WTC11 (cell line): ENCODE data around the gene APOH. TPM values are rescaled to one million over a fixed set of nuclear protein-coding genes. Genes with fewer than 3 reads are reported as not detected.

Experiments
- ATAC-seq: fragments of 200-7000 bp; cut with Tn5 transposase; 2 replicates; pipeline ENCODE4 v1.10.0; 2021; ENCODE audit warnings: mild to moderate bottlenecking, moderate library complexity
- CTCF ChIA-PET: fragments of 300-600 bp; sonication (Branson Sonifier 250); formaldehyde crosslinking; loops from one replicate; lab custom pipeline; 2021; ENCODE audit warnings: antibody characterized with exemption; lab: Charles Lee
- POLR2A ChIA-PET: fragments of 350-600 bp; sonication (Branson Sonifier 250); formaldehyde crosslinking; loops from one replicate; lab custom pipeline; 2021; ENCODE audit warnings: antibody characterized with exemption; lab: Charles Lee
- DNase-seq: peaks from one replicate; pipeline ENCODE4 v3.0.0; 2021; ENCODE audit warnings: low spot score
- H3K27ac Mint-ChIP-seq: 2 replicates; pipeline ENCODE4 v1.8.0; 2021; ENCODE audit warnings: mixed read lengths
- H3K27me3 Mint-ChIP-seq: 2 replicates; pipeline ENCODE4 v1.8.0; 2021; ENCODE audit warnings: low read depth, mild to moderate bottlenecking, moderate library complexity, mixed read lengths
- H3K36me3 Mint-ChIP-seq: 2 replicates; pipeline ENCODE4 v1.8.0; 2021; ENCODE audit warnings: mixed read lengths
- H3K4me1 Mint-ChIP-seq: 2 replicates; pipeline ENCODE4 v1.8.0; 2022; ENCODE audit warnings: mixed read lengths
- H3K4me3 Mint-ChIP-seq: 2 replicates; pipeline ENCODE4 v1.8.0; 2021; ENCODE audit warnings: mild to moderate bottlenecking, moderate library complexity, mixed read lengths
- H3K9me3 Mint-ChIP-seq: 2 replicates; pipeline ENCODE4 v1.8.0; 2021; ENCODE audit warnings: mixed read lengths
- ARID4B ChIP-seq: sonication (generic); formaldehyde crosslinking; IDR thresholded peaks from 2 replicates; pipeline ENCODE4 v1.8.0; 2023; ENCODE audit warnings: missing genetic modification reagents, mild to moderate bottlenecking, borderline replicate concordance
- CREM ChIP-seq: sonication (generic); formaldehyde crosslinking; IDR thresholded peaks from 2 replicates; pipeline ENCODE4 v1.8.1; 2022; ENCODE audit warnings: mild to moderate bottlenecking, missing genetic modification reagents, moderate library complexity
- EMX1 ChIP-seq: fragments of 250-450 bp; sonication (Bioruptor Pico); IDR thresholded peaks from 2 replicates; pipeline ENCODE4 v1.8.0; 2021; ENCODE audit warnings: mild to moderate bottlenecking
- HMGXB4 ChIP-seq: sonication (generic); formaldehyde crosslinking; IDR thresholded peaks from 2 replicates; pipeline ENCODE4 v1.8.1; 2023; ENCODE audit warnings: mild to moderate bottlenecking, moderate library complexity, missing genetic modification reagents
- KAT7 ChIP-seq: sonication (generic); formaldehyde crosslinking; IDR thresholded peaks from 2 replicates; pipeline ENCODE4 v1.8.1; 2023; ENCODE audit warnings: missing genetic modification reagents, mild to moderate bottlenecking, borderline replicate concordance
- NFYB ChIP-seq: sonication (generic); formaldehyde crosslinking; conservative IDR thresholded peaks from 2 replicates; pipeline ENCODE4 v1.8.0; 2022; ENCODE audit warnings: low read depth, missing genetic modification reagents
- NR2C2 ChIP-seq: sonication (generic); formaldehyde crosslinking; IDR thresholded peaks from 2 replicates; pipeline ENCODE4 v1.8.0; 2022; ENCODE audit warnings: mild to moderate bottlenecking, missing genetic modification reagents
- OVOL2 ChIP-seq: fragments of 250-450 bp; sonication (Bioruptor Pico); IDR thresholded peaks from 2 replicates; pipeline ENCODE4 v1.9.0; 2021; ENCODE audit warnings: mild to moderate bottlenecking, borderline replicate concordance
- PRRX2 ChIP-seq: fragments of 250-450 bp; sonication (Bioruptor Pico); IDR thresholded peaks from 2 replicates; pipeline ENCODE4 v1.8.0; 2021; ENCODE audit warnings: mild to moderate bottlenecking
- RELA ChIP-seq: sonication (generic); formaldehyde crosslinking; IDR thresholded peaks from 2 replicates; pipeline ENCODE4 v1.8.1; 2022; ENCODE audit warnings: missing genetic modification reagents, mild to moderate bottlenecking, borderline replicate concordance
- SMAD3 ChIP-seq: sonication (generic); formaldehyde crosslinking; IDR thresholded peaks from 2 replicates; pipeline ENCODE4 v1.8.0; 2022; ENCODE audit warnings: missing genetic modification reagents, mild to moderate bottlenecking, borderline replicate concordance
- SP1 ChIP-seq: sonication (generic); formaldehyde crosslinking; conservative IDR thresholded peaks from 2 replicates; pipeline ENCODE4 v1.8.1; 2022; ENCODE audit warnings: missing genetic modification reagents
- TEAD1 ChIP-seq: sonication (generic); formaldehyde crosslinking; IDR thresholded peaks from 2 replicates; pipeline ENCODE4 v1.8.0; 2022; ENCODE audit warnings: mild to moderate bottlenecking, missing genetic modification reagents
- TP53 ChIP-seq: sonication (generic); formaldehyde crosslinking; IDR thresholded peaks from 2 replicates; pipeline ENCODE4 v1.8.1; 2023; ENCODE audit warnings: mild to moderate bottlenecking, missing genetic modification reagents
- USF2 ChIP-seq: sonication (generic); formaldehyde crosslinking; IDR thresholded peaks from 2 replicates; pipeline ENCODE4 v1.8.1; 2023; ENCODE audit warnings: mild to moderate bottlenecking, missing genetic modification reagents, moderate library complexity
- ZBTB43 ChIP-seq: sonication (generic); formaldehyde crosslinking; IDR thresholded peaks from 2 replicates; pipeline ENCODE4 v1.8.1; 2023; ENCODE audit warnings: mild to moderate bottlenecking, missing genetic modification reagents
- ZNF121 ChIP-seq: sonication (generic); formaldehyde crosslinking; IDR thresholded peaks from 2 replicates; pipeline ENCODE4 v1.8.0; 2023; ENCODE audit warnings: missing genetic modification reagents
- ZNF232 ChIP-seq: sonication (generic); formaldehyde crosslinking; IDR thresholded peaks from 2 replicates; pipeline ENCODE4 v1.8.0; 2022; ENCODE audit warnings: mild to moderate bottlenecking, missing genetic modification reagents
- ZNF396 ChIP-seq: fragments of 250-450 bp; sonication (Bioruptor Pico); IDR thresholded peaks from 2 replicates; pipeline ENCODE4 v1.8.0; 2021; ENCODE audit warnings: mild to moderate bottlenecking, moderate library complexity, borderline replicate concordance
- ZNF423 ChIP-seq: fragments of 250-450 bp; sonication (Bioruptor Pico); IDR thresholded peaks from 2 replicates; pipeline ENCODE4 v2.1.2; 2022; ENCODE audit warnings: mild to moderate bottlenecking, moderate library complexity
- total RNA-seq: library from RNA; stranded (reverse); gene quantifications from 3 replicates; pipeline ENCODE4 v1.2.3, GENCODE V29; 2021

The APOH gene
- total RNA-seq, 1 experiment from 2014 or later = 1.2 TPM

GRCh38 chr17:66211047-66211810 lies 18.0 kb downstream of the APOH start (continued):
- no peak for TF ChIP-seq ARID4B (CRISPR knock-in tag)
- TF ChIP-seq, all 79 proteins: peak for 0

GRCh38 chr17:66210208-66210574 lies 19.0 kb downstream of the APOH start:
- no peak for DNase-seq
- POLR2A ChIA-PET = no interaction called here
- no peak for ATAC-seq
- TF ChIP-seq KAT7 (CRISPR knock-in tag) (no peak), CREM (CRISPR knock-in tag) (no peak), OVOL2 (no peak), HMGXB4 (no peak), ZNF121 (CRISPR knock-in tag) (no peak), ZNF396 (CRISPR knock-in tag) (no peak), SMAD3 (CRISPR knock-in tag) (no peak), USF2 (CRISPR knock-in tag) (no peak), SP1 (CRISPR knock-in tag) (no peak), TP53 (CRISPR knock-in tag) (no peak), NFYB (CRISPR knock-in tag) (no peak), NR2C2 (CRISPR knock-in tag) (no peak), ZNF423 (CRISPR knock-in tag) (no peak), TEAD1 (CRISPR knock-in tag) (no peak), ZNF232 (no peak), EMX1 (CRISPR knock-in tag) (no peak), RELA (CRISPR knock-in tag) (no peak), ZBTB43 (no peak), PRRX2 (CRISPR knock-in tag) (no peak)
- H3K4me3 Mint-ChIP-seq = no peak overlapping the region
- peaks cover 20% of the 10 kb centered on the region for H3K4me1 Mint-ChIP-seq
- H3K27me3 Mint-ChIP-seq = peaks cover 5% of the 10 kb centered on the region
- peaks cover 21% of the 10 kb centered on the region for H3K9me3 Mint-ChIP-seq
- CTCF ChIA-PET = interaction anchor here (1.5 kb wide), 1 partner anchor 9 kb away, joined by 4 read pairs; no protein-coding TSS in a partner anchor
- H3K27ac Mint-ChIP-seq = no peak overlapping the region; the same call in 1 of the 2 replicates
- peaks cover 15% of the 10 kb centered on the region for H3K36me3 Mint-ChIP-seq
